SHP77 treated with DMSO at 0.1 percent for 48 hours (cell line): ENCODE data around the gene ASCC2.
A peak's percentile ranks its signal among the peaks of the same experiment; 100 is the strongest.
"Not testable (repeated sequence)": the region's sequence is repeated elsewhere in the genome, so short reads cannot be mapped to it uniquely, and the experiment has no call there.

Experiments used
- DNase-seq: peaks from one replicate; lab custom pipeline; 2025; lab: John Stamatoyannopoulos, UW

The ASCC2 gene

DNA sequence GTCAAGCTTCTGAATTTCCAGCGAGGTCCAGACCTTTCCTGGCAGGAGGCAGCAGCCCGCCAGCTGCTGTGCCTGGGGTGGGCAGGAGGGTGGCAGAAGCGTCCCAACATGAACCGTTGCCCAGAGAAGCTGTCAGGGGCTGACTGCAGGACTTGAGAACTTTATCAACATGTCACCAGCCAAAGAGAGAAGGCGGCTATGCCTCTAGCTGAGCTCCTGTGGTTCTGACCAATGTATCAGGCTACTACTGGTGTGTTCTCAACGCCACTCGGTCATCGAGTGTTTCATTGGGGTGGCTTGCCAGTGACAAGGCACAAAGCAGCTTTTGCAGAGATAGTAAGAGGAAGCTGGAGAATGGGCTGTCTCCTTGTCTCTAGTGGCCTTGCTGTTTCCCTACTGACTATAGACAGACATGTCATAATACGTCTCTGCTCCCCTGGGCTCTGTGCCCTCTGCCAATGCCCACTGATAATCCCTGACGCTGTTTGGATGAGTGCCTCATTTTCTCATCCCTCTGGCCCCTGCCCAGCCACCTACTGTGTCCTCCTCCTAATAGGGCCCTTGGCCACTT lies 17.6 kb upstream of the ASCC2 start:
- no peak for DNase-seq

DNA sequence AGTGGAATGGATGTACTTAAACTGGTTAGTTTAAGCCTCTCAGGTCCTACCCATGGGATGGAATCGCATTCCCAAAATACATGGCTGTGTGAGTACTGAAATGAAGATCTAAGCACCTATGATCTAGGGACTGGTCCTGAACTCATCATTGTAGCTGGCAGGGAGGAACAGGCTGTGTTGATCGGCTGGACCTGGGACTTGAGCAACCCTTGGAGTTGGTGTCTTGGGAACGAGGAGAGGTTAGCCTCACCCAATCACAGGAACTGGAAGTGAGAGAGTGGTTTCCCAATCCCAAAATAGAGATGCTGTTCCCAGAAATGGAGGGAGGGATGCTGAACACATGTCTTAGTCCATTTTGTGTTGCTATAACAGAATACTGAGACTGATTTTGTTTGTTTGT lies 16.4 kb upstream of the ASCC2 start:
- DNase-seq = no peak

DNA sequence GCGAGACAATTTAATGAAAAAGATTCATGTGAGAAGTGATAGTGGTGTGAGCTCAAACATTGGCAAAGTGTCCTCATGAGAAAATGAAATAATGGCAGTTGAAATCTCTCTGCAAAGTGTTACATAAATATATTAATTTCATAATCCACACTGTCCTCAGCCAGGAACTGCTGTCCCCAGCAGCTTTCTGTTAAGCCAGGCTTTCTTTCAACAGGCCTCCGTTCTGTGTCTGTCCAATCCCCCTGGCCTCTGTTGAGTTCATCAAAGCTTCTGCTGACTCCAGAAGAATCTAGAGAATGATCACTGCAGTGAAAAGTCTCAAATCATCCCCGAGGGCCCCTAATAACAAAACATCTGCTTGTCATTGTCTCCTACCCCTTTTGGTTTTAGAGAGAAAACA lies 10.0 kb upstream of the ASCC2 start:
- no peak for DNase-seq

DNA sequence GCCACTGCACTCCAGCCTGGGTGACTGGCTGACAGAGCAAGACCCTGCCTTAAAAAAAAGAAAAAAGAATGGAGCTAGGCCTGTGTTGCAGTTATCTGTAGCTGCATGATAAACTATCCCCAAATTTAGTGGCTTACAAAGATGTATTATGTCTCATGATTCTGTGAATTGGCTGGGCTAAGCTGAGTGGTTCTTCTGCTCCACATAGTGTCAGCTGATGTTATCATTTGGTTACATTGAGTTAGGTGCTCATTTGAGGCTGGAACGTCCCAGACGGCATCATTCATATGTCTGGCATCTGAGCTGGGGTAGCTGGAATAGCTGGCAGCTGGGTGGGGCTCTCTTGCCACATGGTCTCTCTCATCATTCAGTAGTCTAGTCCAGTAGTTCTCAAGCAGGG lies 8.2 kb upstream of the ASCC2 start:
- DNase-seq = no peak

DNA sequence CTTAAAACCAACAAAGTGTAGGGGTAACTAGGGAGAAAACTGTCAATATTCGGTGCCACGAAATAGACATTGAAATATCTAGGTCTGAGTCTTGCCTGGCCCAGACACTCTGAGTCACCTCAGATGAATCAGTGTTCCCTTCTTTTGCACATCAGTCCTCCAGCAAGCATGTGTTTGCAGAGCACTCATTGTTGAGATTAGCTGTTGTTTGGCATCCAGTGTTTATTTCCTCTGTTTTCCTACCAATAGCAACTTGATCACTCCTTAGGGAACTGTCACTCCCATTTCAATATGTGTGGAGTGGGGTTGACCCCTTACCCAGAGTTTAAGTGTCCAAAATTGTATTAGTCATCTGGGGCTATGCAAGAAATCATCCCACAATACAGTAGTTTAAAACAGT lies 4.7 kb upstream of the ASCC2 start:
- no peak for DNase-seq

DNA sequence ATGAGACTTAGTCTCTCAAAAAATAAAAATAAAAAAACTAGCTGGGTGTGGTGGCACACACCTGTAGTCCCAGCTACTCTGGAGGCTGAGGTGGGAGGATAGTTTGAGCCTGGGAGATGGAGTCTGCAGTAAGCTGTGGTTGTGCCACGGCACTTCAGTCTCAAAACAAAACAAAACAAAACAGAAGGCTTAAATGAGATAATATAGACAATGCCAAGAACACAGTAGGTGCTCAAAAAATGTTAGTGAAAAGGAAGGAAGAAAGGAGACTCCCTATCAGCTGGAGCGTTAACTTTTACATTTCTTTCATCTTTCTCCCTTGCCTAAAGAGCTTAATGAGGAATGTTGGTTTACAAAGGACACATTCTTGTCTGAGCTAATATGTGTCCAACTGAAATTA lies 4.1 kb upstream of the ASCC2 start:
- DNase-seq = no peak

DNA sequence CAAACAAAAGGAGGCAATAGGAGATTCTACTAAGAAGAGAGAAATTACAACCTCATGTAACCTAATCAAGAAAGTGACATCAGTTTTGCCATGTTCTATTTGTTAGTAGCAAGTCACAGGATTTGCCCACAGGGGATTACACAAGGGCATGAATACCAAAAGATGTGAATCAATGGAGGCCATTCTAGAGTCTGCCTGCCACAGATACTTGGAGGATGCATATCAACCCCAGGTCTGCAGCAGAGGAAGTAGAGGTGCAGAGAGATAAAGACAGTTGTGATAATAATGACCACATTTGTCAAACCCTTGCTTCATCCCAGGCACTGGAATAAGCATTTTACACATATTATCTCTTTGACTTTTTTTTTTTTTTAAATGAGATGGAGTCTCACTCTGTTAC lies 2.4 kb upstream of the ASCC2 start:
- no peak for DNase-seq

DNA sequence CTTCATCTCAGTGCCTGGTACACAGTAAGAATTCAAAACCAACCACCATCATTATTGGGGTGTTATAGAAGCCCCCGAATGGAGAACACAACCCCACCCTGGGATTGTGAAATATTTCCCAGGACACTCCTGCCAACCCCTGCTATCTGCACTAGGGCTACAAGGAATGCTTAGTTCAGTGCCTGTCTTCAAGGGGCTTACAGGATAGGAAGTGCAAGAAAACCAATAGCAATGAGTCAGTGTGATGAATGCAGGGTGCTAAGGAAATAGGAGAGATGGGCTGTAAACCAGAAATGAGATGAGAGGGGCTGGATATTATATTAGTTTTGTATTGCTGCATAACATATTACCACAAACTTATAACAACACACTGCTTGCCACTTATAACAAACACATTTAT lies 965 bp upstream of the ASCC2 start:
- DNase-seq = no peak

DNA sequence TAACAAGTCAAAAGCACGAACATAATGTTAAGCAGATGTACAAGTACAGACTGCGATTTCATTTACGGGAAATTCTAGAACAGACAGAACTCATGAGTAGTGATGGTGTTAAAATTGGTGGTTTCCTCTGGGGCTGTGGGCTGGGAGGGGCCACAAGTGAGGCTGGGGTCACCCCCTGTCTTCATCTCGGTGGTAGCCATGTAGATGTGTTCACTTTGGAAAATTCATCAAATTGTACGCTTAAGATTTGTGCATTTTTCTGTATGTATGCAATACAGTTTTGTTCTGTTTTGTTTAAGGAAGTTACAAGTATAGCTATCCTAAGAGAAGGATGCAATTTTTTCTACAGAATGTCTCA lies 504 bp upstream of the ASCC2 start:
- no peak for DNase-seq

DNA sequence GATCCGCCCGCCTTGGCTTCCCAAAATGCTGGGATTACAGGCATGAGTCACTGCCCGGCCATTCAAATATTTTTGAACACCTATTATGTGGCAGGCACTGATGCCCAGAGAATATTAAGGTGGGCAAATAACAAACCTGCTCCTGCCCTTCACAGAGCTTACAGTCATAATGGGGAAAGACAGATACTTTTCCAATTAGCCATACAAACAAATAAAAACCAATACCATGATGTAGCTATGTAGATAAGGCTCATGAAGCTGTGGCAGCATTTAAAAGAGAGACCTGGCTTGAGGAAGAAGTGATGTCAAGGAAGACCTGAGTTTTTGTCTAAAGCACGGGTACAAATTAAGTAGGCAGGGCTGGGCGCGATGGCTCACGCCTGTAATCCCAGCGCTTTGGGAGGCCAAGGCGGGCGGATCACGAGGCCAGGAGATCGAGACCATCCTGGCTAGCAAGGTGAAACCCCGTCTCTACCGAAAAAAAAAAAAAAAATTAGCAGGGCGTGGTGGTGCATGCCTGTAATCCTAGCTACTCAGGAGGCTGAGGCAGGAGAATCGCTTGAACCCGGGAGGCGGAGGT lies 1.2 kb downstream of the ASCC2 start:
- DNase-seq = not testable (repeated sequence)

DNA sequence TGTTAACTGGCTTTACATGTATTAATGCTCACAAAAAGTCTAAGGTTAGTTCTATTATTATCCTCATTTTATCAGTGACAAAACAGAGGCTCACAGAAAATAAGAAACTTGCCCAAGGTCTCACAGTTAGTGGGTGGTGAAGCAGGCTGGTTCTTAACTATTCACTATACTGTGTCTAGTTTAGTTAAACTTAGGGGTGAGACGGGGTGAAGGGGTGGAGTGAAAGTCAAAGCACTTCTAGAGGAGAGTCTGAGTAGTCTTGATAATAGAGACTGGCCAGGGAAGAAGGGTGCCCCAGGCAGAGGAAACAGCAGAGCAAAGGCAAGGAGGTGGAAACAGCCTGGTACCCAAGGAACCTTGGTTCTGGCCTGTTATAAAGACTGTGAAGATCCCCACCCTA lies 4.0 kb downstream of the ASCC2 start:
- DNase-seq = no peak

DNA sequence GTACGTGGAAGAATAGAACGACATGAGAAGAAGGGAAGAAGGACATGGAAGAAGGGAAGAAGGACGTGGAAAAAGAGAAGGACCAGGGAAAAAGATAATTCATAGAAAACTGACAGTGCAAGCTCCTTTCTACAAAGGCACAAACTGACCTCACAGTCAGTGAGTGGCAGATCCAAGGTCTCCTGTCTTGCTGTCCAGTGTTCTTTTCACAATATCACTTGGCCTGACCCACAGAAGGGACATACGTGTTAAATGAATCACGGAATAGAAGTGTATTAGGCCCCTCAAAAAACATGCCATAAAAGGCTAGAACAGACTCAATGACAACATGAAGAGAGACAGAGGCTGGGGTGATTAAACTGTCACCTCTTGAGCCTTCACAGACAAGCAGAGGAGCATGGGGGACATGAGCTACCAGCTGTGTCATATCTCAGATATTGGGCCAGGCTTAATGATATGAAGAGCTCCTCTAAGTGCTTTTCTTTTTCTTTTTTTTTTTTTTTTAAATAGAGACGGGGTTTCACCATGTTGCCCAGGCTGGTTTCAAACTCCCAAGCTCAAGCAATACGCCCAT lies 4.6 kb downstream of the ASCC2 start:
- no peak for DNase-seq

DNA sequence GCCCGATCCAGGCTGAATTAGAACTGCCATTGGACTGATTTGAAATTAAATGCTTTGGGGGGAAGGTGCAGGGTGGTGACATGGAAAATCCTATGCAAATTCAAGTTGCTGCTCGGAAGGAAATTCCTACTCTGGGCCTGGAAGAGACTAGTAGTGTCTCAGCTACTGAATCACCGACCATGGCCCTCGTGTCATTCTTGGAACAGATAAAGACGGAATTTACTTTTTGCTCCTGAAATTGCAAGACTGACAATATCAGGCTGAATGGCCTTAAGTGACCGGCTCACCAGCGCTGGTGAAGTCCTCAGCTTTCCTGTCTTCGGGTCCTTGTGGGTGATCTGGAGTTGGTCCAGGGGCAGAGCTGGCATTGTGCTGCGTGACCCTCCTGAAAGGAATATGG lies 6.1 kb downstream of the ASCC2 start:
- no peak for DNase-seq

DNA sequence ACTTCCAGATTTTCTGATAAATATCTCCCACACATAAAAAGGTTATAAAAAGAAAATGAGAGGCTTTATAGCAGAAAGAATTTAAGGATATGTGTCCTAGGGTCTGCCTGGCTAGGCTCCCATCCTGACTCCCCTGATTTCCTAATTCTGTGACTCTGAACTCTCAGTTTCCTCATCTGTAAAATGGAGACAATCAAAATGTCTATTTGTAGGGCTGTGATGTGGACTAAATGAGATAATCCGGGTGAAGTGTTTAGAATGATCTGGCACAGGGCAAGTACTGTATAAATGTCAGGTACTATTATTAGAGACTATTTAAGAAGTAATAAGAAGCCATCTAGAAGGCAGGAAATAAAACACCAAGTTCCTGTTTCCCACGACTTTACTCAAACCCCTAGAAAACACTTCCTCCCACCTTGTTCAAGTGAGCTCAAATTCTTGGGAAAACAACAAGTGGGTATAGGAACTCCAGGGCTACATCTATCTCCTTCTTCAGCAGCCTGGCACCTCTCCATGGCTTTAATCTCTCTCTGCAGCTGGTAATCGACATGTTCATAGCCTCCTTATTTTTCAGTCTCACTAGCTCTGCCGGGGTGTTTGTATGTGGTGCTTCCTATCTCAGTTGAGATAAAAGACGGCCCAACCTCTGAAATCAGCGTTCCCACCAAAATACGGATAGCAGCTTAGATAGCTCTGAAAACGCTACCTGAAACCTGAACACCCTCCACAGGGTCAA lies 6.7 kb downstream of the ASCC2 start:
- no peak for DNase-seq

DNA sequence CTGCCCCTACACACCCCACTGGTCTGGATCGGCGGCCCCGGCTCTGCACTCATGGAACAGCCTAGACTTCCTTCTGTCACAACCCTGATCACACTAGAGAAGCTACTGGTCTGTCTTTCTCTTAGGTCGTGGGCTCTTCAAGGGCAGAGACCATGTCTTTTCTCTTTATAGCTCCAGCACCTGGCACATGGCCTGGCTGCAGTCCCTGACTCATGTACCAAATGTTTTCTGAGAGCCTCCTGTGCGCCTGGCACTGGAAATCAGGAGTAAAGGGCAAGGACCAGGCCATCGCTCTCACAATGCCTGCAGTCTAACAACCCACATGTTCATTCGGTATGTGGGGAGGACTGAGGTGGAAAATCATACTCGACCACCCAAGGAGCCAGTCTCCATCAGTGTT lies 7.5 kb downstream of the ASCC2 start:
- DNase-seq = no peak

DNA sequence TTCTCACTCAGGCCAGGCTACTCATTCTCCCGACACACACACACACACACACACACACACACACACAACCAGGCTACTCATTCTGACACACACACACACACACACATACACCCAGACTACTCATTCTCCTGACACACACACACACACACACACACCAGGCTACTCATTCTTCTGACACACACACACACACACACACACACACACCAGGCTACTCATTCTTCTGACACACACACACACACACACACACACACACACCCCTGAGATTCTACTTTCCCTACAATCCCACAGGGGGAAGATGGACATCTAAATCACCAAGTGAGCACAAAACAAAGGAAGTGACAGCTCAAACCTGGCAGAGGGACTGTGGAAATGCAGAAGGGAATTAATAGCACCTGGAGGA lies 10.3 kb downstream of the ASCC2 start:
- DNase-seq = not testable (repeated sequence)

DNA sequence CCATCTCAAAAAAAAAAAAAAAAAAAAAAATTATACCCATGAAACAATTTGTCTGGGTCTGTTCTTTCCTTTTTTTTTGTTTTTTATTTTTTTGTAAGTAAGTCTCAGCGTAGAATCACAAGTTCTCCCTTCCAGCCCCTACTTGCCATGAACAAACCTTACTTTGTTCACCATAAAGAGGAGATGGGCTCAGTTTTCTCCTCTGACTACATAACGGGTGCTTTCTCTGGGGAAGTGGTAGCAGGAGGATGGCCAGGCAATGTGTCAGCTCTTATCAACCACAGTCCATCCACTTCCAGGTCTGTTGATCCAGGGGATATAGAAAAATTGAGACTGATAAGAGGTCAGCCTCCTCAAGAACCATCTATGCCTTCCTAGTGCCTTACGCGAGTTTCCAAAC lies 11.0 kb downstream of the ASCC2 start:
- no peak for DNase-seq

DNA sequence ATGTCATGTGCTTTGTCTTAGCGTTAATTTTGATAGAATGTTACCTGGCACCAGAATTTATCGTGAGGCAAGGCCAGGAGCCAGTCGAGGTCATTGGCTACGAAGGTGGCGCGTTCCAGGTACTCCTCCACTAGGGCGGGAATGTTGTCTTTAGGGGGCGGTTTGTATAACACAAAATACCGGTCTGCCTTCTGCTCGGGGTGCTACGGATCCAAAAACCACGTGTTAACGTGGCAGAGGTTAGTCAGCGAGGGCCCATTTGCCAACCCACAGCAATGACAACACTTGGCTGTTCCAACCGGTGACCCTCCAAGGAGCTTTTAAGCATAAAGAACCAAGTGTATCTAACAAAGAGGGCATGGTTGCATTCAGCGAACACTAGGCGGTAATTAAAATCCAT lies 12.5 kb downstream of the ASCC2 start:
- DNase-seq = no peak

DNA sequence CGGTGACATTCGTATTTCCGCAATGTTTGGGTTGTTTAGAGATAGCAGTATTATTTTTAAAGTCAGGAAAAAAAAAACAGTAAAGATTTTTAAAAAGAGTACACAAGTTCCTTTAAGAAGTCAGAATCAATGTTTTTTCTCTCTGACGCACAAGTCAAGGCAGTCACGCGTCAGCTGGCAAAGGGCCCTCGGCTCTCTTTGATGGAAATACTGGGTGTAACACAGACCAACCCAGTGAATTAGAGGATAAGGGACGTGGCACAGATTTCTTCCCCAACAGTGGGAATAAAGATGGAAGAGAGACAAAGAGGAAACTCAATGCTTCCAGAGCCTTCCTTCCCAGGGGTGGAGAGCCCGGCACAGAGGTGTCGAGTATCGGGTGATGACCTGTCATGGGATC lies 13.4 kb downstream of the ASCC2 start:
- DNase-seq = no peak

DNA sequence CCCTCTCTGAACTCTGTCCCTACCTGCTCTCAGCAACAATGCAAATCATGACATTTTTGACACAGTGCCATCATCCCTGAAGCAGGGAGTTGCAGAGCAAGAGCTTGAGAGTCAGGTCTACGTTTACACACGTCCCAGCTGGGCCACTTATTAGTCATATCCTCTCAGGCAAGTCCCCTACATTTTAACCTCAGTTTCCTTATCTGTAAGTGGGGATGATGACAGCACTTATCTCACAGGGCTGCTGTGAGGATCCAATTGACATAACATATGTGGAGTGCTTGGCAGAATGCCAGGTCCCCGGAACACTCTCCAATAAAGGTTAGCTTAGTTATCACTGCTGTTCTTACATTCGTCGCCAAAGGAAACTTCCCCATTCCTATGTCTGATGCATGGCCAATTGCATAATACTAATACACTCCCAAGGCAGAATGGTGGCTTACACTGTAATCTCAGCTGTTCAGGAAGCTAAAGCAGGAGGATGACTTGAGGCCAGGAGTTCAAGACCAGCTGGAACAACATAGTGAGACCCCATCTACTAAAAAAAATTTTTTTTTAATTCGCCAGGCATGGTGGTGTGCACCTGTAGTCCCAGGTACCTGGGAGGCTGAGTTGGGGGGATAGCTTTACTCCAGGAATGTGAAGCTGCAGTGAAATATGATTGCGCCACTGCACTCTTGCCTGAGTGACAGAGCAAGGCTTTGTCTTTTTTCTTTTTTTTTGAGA lies 16.6 kb downstream of the ASCC2 start:
- peak; percentile 24 for DNase-seq

DNA sequence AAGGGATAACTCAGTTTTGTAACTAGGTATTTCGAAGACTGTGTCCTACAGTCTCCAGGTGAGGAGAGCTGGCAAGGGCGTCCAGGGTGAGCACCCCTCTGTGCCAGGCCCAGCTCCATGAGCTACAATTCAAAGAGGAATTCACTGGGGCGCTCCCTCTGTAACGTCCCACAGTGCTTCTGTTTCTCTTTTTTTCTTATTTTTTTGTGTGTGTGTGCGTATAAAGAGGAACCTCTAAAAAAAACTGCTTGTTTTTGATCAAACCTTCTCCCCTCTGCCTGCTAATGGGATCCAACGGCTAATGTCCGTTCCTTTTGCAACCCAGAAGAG lies 17.1 kb downstream of the ASCC2 start:
- no peak for DNase-seq

DNA sequence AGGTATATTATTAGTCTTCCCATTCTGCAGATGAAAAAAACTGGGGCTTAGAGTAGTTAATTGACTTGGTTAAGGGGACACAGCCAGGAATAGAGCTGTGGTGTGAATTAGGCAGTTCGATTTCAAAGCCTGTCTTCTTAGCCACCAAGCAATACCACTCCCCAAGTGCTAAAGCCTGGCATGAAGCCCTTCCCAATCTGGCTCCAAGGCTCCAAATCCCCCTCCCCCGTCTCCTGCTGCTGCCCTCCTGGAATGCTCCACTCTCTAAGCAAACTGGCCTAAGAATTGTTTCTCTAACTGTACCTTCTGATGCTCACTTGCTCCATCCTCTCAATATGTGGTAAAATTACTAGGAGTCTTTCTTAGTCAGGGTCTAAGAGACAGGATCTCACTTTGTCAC lies 18.6 kb downstream of the ASCC2 start:
- DNase-seq = no peak

DNA sequence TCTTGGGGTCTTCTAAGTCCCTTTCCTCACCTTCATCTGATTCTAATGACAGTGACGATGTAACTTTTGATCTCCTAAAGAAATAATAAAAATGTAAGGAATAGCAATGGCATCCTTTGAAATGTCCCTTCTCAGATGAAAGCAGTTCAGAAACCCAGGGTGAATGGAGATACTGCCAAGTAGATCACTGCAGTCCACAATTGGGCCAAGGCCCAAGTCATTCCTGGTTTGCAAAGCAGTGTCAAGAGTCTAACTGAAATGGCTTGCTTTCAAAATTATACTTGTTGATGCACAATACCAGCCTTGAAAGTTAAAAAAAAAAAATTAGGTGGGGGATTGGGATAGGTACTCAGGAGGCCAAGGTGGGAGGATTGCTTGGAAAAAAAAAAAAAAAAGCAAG lies 20.4 kb downstream of the ASCC2 start:
- no peak for DNase-seq
